Adipose tissue (tissue), 3 donors: ENCODE data around the gene MRPS34. TPM values are rescaled to one million over a fixed set of nuclear protein-coding genes. Genes with fewer than 3 reads are reported as not detected.

Source experiments
- H3K27ac ChIP-seq: one replicate; pipeline ENCODE4 v1.5.1; 2013; ENCODE audit warnings: low read depth, low read length
- WGBS, 3 donors: extraction: QIAGEN DNeasy Blood & Tissue Kit; methylation state at CpG; one replicate each; pipeline ENCODE4 v1.1.7; 2013; 5-methylcytosine and 5-hydroxymethylcytosine counted together
- polyA plus RNA-seq, 3 donors: library from polyadenylated mRNA; stranded (reverse); fragments of 200-250 nt; gene quantifications; one replicate each; pipeline ENCODE4 v1.2.3, GENCODE V29; 2013
- donor health status: healthy with polysubstance abuse.
- donor health status: Bipolar disorder and iron deficiency.
- donor health status: healthy.

Gene MRPS34
- polyA plus RNA-seq = 100 to 1,000 TPM in 2 of 3 donors, 10 to 100 TPM in 1; 71.0 to 120 (median 108) TPM

GRCh38 chr16:1772908-1773702 is at the start of gene MRPS34:
Gene MRPS34, minus strand, starts transcription at chr16:1773134. Its CDS starts 15 bp downstream, at chr16:1773119.
- 0% methylated on average over 91 to 108 of the region's 108 CpGs for WGBS, 3 donors
- no peak within 1 kb of the TSS for H3K27ac ChIP-seq

GRCh38 chr16:1821861-1822611 is 49.1 kb upstream of the MRPS34 start:
- WGBS, 3 donors = 92 to 96% (median 94%) methylated on average over 24 of the region's 24 CpGs

GRCh38 chr16:1820946-1821290 is 48.0 kb upstream of the MRPS34 start:
- WGBS, 3 donors = 89 to 94% (median 91%) methylated on average over 11 to 12 of the region's 12 CpGs
- H3K27ac ChIP-seq = no peak overlapping the region

More at GRCh38 chr16:1821861-1822611, 49.1 kb upstream of the MRPS34 start:
- H3K27ac ChIP-seq = no peak overlapping the region

- 90 to 91% (median 91%) methylated on average over 25 of the region's 25 CpGs for WGBS, 3 donors
Measured at GRCh38 chr16:1820096-1820945, 47.4 kb upstream of the MRPS34 start.

GRCh38 chr16:1819611-1820010 is 46.7 kb upstream of the MRPS34 start:
- WGBS, 3 donors = 91 to 96% (median 93%) methylated on average over 15 of the region's 15 CpGs
- H3K27ac ChIP-seq = no peak overlapping the region

More at GRCh38 chr16:1820096-1820945, 47.4 kb upstream of the MRPS34 start:
- no peak overlapping the region for H3K27ac ChIP-seq

- 92 to 96% (median 95%) methylated on average over 35 of the region's 35 CpGs for WGBS, 3 donors
- no peak overlapping the region for H3K27ac ChIP-seq
Measured at GRCh38 chr16:1818873-1819525, 46.1 kb upstream of the MRPS34 start.

GRCh38 chr16:1818204-1818872 is 45.4 kb upstream of the MRPS34 start:
- WGBS, 3 donors = 93 to 97% (median 96%) methylated on average over 24 to 27 of the region's 27 CpGs
- H3K27ac ChIP-seq = no peak overlapping the region

GRCh38 chr16:1817716-1818115 is 44.8 kb upstream of the MRPS34 start:
- no peak overlapping the region for H3K27ac ChIP-seq
- 90 to 94% (median 93%) methylated on average over 16 to 17 of the region's 17 CpGs for WGBS, 3 donors

- WGBS, 3 donors = 91 to 95% (median 93%) methylated on average over 9 of the region's 9 CpGs
Measured at GRCh38 chr16:1817276-1817589, 44.3 kb upstream of the MRPS34 start.

GRCh38 chr16:1816396-1817275 is 43.7 kb upstream of the MRPS34 start:
- no peak overlapping the region for H3K27ac ChIP-seq
- 90 to 94% (median 92%) methylated on average over 35 to 40 of the region's 40 CpGs for WGBS, 3 donors

More at GRCh38 chr16:1817276-1817589, 44.3 kb upstream of the MRPS34 start:
- H3K27ac ChIP-seq = no peak overlapping the region

GRCh38 chr16:1815461-1815860 is 42.5 kb upstream of the MRPS34 start:
- H3K27ac ChIP-seq = no peak overlapping the region
- WGBS, 3 donors = 88 to 92% (median 92%) methylated on average over 11 of the region's 11 CpGs

- H3K27ac ChIP-seq = no peak overlapping the region
- 13 to 25% (median 25%) methylated on average over 17 of the region's 17 CpGs for WGBS, 3 donors
Measured at GRCh38 chr16:1812732-1813163, 39.8 kb upstream of the MRPS34 start.

- H3K27ac ChIP-seq = no peak overlapping the region
- WGBS, 3 donors = 93 to 96% (median 96%) methylated on average over 16 of the region's 16 CpGs
Measured at GRCh38 chr16:1810536-1810935, 37.6 kb upstream of the MRPS34 start.

- WGBS, 3 donors = 92 to 97% (median 96%) methylated on average over 14 to 16 of the region's 16 CpGs
- H3K27ac ChIP-seq = no peak overlapping the region
Measured at GRCh38 chr16:1810106-1810505, 37.2 kb upstream of the MRPS34 start.

GRCh38 chr16:1809281-1809801 is 36.4 kb upstream of the MRPS34 start:
- no peak overlapping the region for H3K27ac ChIP-seq
- 70 to 85% (median 75%) methylated on average over 28 of the region's 28 CpGs for WGBS, 3 donors

- WGBS, 3 donors = 76 to 91% (median 80%) methylated on average over 18 of the region's 18 CpGs
- H3K27ac ChIP-seq = no peak overlapping the region
Measured at GRCh38 chr16:1808691-1809090, 35.8 kb upstream of the MRPS34 start.

GRCh38 chr16:1807626-1808025 is 34.7 kb upstream of the MRPS34 start:
- H3K27ac ChIP-seq = no peak overlapping the region
- WGBS, 3 donors = 83 to 92% (median 87%) methylated on average over 10 of the region's 10 CpGs
